GM21576 (cell line): ENCODE results near the gene ELL.

ENCODE experiments used
- ATAC-seq: cut with Tn5 transposase; IDR thresholded peaks from one replicate; pipeline ENCODE4 v1.9.1; 2021; ENCODE audit warnings: mild to moderate bottlenecking, moderate library complexity; ENCODE audit not compliant: unreplicated experiment

ELL gene

GRCh38 chr19:18449552-18449951, 72.3 kb downstream of the ELL start:
- ATAC-seq, result no peak

DNA sequence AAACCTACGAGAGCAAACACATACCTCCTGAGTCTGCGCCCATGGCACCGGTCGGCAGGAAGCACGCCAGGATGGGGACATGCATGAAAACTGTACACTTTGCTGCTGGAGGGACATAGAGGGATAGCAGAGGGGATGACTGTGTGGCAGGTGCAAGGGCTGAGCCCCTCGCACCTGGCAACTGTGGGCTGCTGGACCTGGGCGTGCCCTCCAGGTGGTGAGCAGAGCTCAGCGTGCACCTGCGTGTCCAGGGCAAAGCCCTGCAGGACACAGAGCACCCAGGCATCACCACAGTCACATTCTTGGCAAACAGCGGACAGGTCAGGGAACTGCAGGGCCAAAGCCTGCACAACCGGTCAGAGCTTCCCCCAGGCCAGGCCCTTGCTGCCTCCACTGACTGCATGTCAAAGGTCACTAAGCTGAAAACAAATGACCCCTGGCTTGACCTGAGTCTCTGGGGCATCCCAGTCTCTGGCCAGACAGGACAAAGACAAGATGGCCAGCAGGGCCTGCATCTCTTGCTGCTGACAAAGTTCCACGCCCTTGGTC, 75.0 kb downstream of the ELL start:
- no peak for ATAC-seq

DNA sequence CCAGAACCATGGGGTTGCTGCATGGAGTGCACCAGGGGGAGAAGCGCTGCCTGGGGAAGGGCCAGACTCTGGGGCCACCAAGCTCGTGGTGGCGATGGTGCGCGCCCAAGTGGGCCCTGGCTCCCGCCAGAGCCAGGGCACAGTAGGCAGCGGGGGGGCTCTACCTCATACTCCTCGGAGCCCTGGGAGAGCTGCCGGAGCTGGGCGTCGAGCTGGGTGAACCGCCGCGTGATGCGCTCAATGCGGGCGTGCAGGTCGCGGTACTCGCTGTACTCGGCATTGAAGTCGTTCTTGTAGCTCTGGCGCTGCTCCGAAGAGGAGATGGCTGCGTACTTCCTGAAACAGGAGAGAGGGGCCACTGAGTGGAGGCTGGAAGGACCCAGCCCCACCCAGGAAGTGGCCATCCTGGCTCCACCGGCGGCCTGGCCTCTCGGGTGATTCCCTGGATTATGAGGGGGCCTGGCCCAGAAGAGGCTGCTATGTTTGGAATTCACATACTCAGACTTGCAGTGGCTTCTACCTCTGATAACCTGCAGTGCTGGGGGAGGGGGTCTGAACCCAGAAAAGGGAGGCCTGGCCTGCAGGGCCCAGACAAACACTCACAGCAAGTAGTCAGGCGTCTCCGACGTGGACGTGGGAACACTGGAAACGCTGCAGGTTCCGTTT, 75.6 kb downstream of the ELL start:
- ATAC-seq, result no peak

DNA sequence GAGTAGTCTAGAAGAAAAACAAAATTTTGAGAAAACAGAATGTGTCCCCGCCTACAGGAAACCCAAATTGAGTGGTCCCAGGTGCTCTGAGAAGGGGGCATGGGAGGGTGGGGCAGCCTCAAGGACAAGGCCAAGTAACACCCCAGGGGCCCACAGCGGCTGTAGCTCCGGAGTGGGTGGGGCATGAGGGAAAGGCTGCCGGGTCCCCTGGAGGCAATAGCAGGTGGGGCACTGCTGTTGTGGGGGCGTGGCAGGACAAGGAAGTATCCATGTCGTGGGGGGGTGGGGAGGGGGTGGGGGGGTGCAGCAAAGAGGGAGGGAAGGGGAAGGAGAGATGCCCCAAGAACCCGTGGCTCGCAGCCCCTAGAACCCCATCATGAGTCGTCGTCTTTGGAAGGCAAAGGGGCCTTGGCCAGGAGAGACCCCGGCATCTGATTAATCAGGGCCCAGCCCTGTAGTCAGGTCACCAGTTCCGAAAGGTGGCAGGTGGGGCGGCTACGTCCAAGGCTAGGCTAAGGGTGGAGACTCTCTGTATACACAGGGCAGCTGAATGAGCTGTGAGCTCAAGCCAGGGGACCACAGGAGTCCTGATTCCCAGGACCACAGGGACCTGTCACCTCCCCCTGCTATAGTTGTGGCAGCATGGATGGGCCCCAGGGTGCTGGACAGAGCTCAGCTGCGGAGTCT, 76.5 kb downstream of the ELL start:
- ATAC-seq, result no peak

GRCh38 chr19:18444513-18444912, 77.4 kb downstream of the ELL start:
- no peak for ATAC-seq

DNA sequence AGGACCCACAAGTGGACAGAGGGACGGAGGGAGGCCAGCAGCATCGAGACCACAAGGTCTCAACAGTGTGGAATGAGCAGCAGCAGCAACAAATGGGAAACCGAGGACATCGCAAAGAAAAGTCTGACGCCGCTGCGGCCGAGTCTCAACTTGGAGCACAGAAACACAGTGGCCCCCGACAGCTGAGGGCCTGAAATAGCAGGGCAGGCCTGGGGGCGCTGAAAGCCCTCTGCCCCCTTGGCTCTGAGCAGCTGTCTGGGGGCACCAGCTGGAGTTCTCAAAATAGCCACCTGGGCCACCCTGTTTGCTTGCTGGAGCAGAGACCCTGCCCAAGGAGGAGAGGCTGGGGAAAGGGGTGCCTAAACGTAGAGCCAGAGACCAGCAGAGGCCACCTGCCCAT, 78.0 kb downstream of the ELL start:
- no peak for ATAC-seq

- no peak for ATAC-seq
Measured at GRCh38 chr19:18443406-18443805, 78.5 kb downstream of the ELL start.

DNA sequence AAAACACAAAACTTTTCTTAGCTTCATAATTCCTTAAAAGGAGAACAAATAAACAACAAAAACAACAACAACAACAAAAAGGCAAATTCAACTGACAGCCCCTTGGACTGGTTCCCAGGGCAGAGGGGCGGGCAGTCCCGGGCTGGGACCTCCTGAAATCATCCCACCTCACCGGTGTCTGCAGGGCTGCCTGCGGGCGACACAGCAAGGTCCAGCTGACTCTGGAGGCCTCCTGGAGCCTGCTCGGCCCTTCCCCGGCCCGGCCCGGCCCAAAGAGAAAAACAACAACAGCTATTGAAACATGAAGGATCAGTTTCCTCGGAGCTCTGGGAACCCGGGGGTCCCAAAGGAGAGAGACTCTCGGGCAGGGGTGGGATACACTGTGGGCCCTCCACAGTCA, 78.9 kb downstream of the ELL start:
- ATAC-seq, result no peak

GRCh38 chr19:18441804-18442788, 79.8 kb downstream of the ELL start:
- no peak for ATAC-seq

- ATAC-seq, result no peak
Measured at GRCh38 chr19:18440936-18441803, 80.7 kb downstream of the ELL start.

- no peak for ATAC-seq
Measured at GRCh38 chr19:18440415-18440877, 81.4 kb downstream of the ELL start.

GRCh38 chr19:18439910-18440237, 82.0 kb downstream of the ELL start:
- no peak for ATAC-seq

DNA sequence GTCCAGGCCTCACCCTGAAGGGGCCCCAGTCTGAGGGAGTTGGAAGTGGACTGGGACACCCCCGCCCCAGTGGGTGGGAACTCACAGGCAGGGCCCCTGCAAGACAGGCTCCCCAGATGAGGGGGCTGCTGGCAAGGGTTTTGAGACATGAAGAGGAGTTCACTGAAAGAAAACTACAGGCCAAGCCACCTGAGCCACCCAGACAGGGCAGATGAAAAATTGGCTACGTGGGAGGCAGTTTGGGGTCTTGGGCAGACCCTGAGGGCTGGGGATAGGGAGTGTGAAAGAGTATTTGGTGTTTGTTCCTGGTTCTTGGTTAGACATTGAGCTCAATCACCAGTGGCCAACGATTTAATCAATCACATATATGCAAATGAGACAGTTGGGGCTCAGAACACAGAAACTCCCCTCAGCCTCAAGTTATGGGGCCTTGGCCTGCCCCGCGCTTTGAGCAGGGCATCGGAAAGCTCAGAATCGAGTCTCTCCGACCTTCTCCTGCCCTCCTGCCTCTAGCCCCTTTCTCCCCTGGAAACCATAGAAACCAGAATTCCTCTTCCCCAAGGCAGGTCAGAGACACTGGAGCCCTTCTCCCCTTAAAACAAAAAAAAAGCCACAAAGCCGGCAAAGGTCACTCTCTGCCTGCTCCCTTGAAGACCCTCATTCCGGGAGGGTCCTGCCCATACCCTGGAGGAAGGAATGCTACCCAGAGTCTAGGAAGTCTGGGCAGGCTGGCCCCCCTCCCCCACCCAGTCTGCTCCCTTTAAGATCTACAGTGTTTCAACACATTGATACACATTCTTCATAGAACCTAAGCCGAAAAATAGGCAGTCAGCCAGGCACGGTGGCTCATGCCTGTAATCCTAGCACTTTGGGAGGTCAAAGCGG, 82.6 kb downstream of the ELL start:
- no peak for ATAC-seq

- no peak for ATAC-seq
Measured at GRCh38 chr19:18438331-18439024, 83.4 kb downstream of the ELL start.

DNA sequence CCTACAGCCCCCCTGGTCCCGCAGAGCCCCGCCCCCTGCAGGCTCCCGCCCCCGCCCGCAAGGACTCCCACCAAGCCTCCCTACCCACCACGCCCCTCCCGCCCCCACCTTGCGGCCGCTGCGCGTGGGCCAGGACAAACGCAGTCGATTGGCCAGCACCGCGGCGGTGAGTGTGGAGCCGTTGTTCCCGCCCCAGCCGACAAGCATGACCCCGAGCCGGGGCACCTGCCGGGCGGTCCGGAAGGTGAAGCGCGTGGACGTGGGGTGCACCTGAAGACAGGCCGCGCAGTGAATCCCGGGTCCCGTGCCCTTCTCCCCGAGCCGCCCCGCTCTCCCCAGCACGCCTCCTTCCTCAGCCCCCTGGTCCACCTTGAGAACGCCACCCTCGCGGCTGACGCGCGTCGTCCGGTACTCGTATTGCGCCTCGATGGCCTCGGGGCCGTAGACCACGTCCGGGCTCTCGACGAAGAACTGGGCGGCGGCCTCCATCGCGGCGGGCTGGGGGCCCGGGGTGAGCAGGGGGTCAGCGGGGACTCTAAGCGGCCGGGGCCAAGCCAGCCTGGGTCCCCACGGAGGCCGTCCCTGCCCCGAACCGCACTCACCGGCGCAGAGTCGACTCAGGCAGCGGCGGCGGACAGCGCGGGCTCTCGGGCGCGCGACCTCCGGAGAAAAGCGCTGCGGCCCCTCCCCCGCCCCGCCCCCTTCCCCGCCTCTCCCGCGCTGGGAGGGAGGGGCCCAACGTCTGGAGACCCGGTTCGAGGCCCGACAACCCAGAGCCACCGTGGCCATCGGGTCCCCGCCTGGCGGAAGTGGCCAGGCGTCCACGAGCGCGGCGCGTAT, 84.2 kb downstream of the ELL start, which contains the start of gene ISYNA1:
TSS of gene ISYNA1 (minus strand) at position 643 of the 840 bp plus-strand sequence. CDS start at position 489, 154 bp downstream.
- ATAC-seq, result no peak

DNA sequence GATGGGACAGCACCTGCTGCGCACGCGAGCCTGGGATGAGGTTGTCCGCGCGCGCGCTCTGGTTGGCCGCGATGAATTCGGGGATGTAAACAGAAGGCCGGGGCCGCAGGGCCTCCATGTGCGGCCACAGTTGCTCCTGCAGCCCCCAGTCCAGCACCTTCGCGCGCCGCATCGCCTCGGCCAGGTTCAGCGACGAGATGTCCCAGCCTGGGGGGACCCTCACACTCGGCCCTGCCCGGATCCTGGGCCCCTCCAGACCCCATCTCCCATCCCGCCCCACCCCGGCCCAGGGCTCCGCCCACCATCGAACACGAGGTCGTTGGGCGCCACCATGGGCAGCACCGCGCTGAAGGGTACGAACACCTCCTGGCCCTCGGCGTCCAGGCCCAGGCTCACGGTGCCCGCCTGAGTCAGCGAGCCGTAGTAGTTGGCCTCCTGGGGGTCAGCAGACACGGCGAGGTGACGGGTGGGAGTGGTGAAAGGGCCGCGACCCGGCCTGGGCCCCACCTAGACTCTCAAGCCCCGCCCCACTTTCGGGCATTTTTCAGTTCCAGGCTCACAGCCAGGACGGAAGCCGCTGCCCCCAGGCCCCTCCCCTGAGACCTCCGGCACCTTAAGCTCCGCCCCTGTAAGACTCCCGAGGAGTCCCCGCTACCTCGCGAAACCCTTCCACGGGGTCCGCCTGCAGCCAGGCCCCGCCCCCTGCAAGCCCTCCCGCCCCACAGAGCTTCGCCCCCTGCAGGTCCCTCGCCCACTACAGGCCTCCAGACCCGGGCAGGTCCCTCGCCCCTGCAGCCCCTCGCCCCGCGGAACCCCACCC, 85.0 kb downstream of the ELL start:
- no peak for ATAC-seq
